HuH-7.5 (cell line): ENCODE measurements around the gene EPHA4.
"Not testable (repeated sequence)": the region's sequence is repeated elsewhere in the genome, so short reads cannot be mapped to it uniquely, and the experiment has no call there.

Experiments
- DNase-seq: peaks from one replicate; pipeline ENCODE4 v3.0.0; 2011; ENCODE audit warnings: low spot score

Gene EPHA4

GRCh38 chr2:221539246-221539645 lies 32.9 kb downstream of the EPHA4 start:
- DNase-seq: no peak

DNA sequence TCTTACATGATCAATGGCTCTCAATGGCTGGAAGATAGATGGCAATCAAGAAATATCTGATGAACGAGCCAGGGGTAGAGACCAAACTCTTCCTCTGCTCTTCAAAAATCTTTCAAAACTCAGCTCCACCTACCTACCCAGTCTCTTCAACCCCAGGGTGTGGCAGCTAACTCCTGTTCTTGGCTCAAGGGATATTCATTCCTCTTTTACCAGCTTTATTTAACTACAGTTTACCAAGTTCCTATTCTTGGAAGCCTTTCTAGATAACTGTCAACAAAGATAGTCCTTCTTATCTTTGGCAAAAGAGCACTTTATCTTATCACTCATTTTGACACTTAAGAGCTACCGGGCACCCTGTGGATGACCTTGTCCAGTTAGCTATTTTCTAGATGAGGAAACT lies 36.3 kb downstream of the EPHA4 start:
- DNase-seq: no peak

- DNase-seq: no peak
These were observed 38.8 kb downstream of the EPHA4 start for GRCh38 chr2:221533299-221533698.

- DNase-seq: no peak
These were observed 39.5 kb downstream of the EPHA4 start for GRCh38 chr2:221532641-221533040.

DNA sequence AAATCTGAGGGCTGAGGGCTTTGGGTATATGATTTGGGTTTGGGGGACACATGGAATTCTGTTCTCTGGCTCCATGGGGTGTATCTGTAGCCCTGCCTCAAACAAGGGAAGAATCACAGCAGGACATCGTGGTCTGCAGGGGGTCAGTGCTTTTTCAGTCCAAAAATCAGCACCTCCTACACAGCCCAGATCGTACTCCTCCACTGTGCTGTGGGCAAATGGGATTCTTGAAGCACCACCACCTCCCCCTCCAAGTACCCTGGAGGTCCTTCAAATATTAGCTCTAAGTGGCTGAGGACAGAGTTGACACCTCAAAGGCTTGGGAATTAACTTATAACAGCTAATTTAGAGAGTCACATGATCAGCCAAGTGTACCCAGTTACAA lies 41.5 kb downstream of the EPHA4 start:
- DNase-seq: no peak

GRCh38 chr2:221529943-221530652 lies 42.0 kb downstream of the EPHA4 start:
- DNase-seq: no peak

DNA sequence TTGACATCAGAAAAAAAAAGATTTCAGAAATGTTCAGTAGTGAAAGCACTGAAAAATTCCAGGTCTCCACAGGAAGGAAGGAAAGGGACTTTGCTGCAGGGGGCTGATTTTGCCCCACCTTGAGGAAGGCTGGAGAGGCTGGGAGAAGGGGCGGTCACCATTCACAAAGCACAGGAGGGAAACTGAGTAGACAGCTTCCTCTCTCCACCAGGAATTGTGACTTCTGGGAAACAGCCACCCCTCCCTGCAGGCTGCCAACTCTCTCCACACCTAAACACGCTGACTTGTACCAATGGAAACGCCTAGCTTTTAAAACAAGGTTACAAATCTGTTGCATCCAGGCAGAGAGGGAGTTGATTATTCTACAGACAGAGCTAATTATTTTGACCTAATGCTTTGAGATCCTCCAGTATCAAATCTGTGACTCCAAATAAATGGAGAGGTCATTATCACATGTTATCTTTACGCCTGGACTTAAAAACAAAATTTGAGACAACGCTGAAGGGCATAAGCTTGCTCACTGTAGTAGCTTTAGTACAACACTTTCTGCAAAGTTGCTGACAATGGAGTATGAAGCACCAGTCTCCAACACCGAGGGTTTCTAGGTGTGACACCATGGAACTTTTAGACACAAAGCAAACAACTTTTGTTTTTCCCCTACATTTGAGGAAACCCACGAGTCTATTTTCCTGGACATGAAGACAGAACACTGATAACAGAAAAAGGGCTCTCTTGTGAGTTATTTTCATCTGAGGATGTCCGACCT lies 42.7 kb downstream of the EPHA4 start:
- DNase-seq: no peak

DNA sequence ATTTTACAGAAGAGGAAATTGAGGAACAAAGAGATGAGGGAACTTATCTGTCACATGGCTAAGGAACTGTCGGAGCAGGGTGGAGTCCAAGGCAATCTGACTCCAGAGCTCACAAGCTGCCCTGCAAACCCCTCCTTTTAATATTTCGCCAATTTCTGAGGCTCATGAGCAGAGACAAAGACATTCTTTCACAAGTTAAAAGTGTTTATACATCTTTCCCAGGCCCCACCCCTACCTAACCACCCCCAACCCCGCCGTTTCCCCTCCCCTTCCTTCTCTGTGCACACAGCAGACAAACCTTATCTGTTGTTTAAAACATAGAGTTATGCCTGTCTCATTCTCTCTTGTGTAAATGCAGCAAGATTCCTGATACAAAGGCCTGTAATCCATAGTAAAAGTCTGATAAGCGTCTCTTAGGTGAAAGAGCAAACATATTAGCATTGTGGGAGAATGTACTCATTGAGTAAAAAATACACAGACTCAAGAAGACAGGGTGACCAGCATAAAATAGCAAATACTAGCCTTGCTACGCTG lies 44.3 kb downstream of the EPHA4 start:
- no peak for DNase-seq

- DNase-seq: no peak
These were observed 47.9 kb downstream of the EPHA4 start for GRCh38 chr2:221524158-221524557.

DNA sequence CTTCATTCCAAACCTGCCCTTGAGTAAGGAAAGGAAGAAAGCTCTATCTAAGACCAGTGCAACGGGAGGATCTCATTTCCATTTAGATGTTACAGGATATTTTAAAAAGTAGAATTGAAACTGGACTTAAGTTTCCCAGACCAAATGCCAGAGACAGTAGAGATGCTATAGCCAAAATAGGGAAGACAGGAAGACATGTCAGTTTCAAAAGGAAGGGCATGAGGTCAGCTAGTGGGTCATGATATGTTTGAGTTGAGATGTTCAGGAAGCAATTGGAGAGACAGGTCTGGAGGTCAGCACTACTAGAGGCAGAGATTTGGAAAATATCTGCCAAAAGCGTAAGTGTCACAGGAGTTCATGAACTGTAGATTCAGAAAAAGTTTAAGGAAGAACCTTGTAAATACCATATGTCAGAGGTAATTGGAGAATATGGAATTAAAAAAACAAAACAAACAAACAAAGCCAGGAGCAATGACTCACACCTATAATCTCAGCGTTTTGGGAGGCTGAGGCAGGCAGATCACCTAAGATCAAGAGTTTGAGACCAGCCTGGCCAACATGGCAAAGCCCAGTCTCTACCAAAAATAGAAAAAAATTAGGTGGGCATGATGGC lies 50.8 kb downstream of the EPHA4 start:
- no peak for DNase-seq

GRCh38 chr2:221518935-221519625 lies 53.0 kb downstream of the EPHA4 start:
- no peak for DNase-seq

GRCh38 chr2:221518201-221518934 lies 53.7 kb downstream of the EPHA4 start:
- no peak for DNase-seq

GRCh38 chr2:221517696-221518151 lies 54.4 kb downstream of the EPHA4 start:
- no peak for DNase-seq

DNA sequence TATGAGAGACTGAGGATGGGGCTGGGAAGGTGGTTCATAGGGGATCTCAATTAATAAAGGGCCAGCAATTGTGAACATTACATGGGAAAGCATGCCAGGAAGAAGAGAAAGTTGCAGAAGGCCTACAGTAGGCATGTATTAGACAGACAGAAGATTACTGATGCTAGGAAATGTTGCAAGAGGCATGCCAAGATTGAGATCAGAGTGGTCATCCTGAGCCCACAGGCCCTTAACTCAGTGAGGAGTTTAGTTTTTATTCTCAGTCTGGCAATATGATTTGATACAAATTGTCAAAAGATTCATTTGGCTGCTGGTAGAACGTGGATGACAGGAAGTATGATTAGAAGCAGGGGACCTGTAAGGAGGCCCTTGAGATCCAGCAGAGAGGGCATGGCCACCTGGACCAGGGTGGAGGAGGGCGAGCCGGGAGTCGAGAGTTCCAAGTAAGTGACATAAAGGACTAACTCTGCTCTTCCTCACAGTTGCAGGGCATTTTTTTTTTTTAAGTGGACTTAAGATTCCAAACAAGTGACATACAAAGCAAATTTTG lies 54.9 kb downstream of the EPHA4 start:
- no peak for DNase-seq

DNA sequence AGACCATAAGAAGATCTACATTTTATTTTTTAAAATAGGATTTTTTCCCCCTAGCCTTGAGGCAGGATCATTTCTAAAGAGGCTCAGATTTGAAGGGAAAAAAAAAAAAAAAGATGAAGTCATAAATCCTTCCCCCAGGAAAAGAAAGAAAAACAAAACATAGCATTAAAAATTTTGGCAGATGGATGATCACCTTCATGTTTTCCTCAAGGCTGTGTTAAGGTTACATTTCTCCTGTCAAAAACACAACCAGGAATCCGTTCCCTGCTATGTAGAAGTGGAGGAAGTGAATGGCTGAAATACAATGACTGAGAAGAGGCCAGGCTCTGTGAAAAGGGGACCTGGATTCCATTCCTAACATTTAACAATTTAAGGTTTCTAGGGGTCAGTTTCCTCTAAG lies 56.2 kb downstream of the EPHA4 start:
- no peak for DNase-seq

GRCh38 chr2:221514305-221515040 lies 57.6 kb downstream of the EPHA4 start:
- no peak for DNase-seq

DNA sequence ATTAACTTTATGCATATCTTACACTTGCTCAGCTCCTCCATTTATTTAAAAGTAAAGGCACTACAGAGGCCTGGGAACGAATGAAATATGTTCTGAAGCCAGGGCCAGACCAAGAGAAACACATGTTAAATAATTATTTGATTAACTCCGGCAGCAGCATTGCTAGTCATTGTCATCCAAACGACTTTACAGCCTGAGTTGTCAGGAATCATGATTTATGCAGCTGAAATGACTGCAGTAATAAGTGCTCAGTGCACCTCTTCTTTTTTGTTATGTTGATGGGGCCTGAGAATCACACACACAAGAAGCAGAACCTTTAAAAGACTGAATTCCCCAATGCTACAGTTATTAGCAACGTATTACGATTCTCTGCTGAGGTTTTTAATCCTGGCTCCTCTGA lies 58.9 kb downstream of the EPHA4 start:
- no peak for DNase-seq

- DNase-seq: not testable (repeated sequence)
These were observed 60.8 kb downstream of the EPHA4 start for GRCh38 chr2:221511325-221511724.

GRCh38 chr2:221506469-221506868 lies 65.6 kb downstream of the EPHA4 start:
- DNase-seq: no peak

GRCh38 chr2:221505605-221506004 lies 66.5 kb downstream of the EPHA4 start:
- DNase-seq: no peak

DNA sequence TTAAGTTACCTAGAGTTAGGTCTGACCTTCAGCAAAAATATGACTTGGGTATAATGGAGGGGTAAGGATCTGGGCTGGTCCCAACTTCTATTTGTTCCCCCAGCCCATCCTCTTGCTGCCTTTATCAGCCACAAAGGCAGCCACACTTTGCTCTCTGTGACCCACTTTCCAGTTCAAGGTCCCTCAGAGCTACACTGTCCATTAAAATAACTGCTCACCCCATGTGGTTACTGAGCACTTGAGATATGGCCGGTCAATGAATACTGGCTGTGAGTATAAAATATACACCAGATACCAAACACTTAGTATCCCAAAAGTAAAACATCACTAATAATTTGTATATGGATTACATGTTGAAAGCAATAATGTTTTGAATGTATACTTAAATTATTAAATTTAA lies 67.2 kb downstream of the EPHA4 start:
- no peak for DNase-seq
